Measurements from ENCODE around the gene TPRG1. TPM values are rescaled to one million over a fixed set of nuclear protein-coding genes. Genes with fewer than 3 reads are reported as not detected.

Gene TPRG1
- total and polyA plus RNA-seq, 9 of the 15 experiments (the other 6 are each of a cell fraction or from before 2014, with no cell fraction given), result 0.01 TPM; not detected in 8

DNA sequence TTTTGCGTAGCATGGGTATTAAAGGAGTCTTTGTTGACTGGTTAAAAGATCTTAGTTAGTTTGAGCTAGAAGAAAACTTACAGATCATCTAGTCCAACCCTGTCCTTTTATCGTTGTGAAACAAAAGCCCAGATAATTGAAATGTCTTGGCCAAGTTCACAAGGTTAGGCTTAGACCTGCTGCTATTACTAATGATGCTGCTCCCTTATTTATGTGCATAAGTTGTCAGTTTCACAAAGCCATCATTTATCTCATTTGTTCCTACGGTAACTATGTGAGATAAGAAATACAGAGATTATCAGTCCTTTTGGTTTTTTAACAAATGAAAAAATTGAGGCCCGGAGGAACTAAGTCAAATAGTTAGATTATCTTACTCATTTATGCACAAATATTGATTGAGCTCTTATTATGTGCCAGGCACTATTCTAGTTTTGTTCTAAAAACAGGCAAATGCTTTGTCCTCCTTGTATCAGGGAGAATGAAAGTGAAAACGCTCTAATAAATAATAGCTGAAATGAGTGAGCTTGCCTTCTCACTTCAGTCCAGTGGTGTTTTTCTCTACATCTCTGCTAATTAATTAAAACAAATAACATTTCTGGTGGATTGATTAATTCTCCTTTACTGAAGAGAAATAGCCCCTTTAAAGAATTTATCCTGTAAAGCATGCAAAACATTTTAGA is 49.1 kb upstream of the TPRG1 start:
- Histone ChIP-seq H3K27me3 (ENCODE audit: control insufficient read depth in 2 of 2, insufficient read depth in 2 of 2, low read length in 2 of 2) (no peaks in the 10 kb centered on the region), H3K36me3 (ENCODE audit: control insufficient read depth, insufficient read depth, low read length) (no peaks in the 10 kb centered on the region), H3K4me3 (no peak overlapping the region), H3K9me1 (ENCODE audit: control insufficient read depth, insufficient read depth, low read length) (no peaks in the 10 kb centered on the region), H3K9ac (ENCODE audit: insufficient read depth in 1 of 2, low read depth in 2 of 2, low read length in 2 of 2) (no peak overlapping the region), H4K20me1 (replicated peaks; ENCODE audit: control insufficient read depth, insufficient read depth, low read length) (no peaks in the 10 kb centered on the region), H3K4me2 (ENCODE audit: insufficient read depth, low read length) (no peak overlapping the region), H3K4me1 (replicated peaks in 1 of 2; ENCODE audit: control insufficient read depth in 2 of 2, insufficient read depth in 2 of 2, low read length in 2 of 2) (no peaks in the 10 kb centered on the region), H3K79me2 (ENCODE audit: control insufficient read depth, insufficient read depth, low read length) (no peaks in the 10 kb centered on the region), H3K9me3 (replicated peaks; ENCODE audit: control insufficient read depth, insufficient read depth, low read depth, low read length) (no peaks in the 10 kb centered on the region), H3K27ac (ENCODE audit: extremely low read depth, low read depth, low read length) (no peak overlapping the region), H2AFZ (ENCODE audit: low read depth, low read length) (no peak overlapping the region)
- FAIRE-seq (no peak), ATAC-seq (no peak), DNase-seq (ENCODE audit: extremely low read depth in 1 of 4, low spot score in 3 of 4) (no peak)
- 0% methylated on average over 5 of the region's 5 CpGs for WGBS (ENCODE audit: insufficient coverage, low coverage, missing lambda C conversion rate)
- intact Hi-C loops (cut with micrococcal nuclease) (no loop called here), in situ Hi-C loops (cut with MboI) (no loop called here)
- ChIA-PET POLR2A (no interaction called here), CTCF (ENCODE audit: low intra/inter-chr PET ratio) (no interaction called here)
- BruUV-seq (replicated peaks), result no TSS peak
- TF ChIP-seq ZNF232 (CRISPR knock-in tag; IDR thresholded peaks at IDR 0.05), result no peak
- TF ChIP-seq HNRNPH1 (optimal IDR thresholded peaks at IDR 0.05; ENCODE audit: low read depth, low read length), result no peak
- TF ChIP-seq L3MBTL2 (IDR thresholded peaks at IDR 0.05), result no peak
- TF ChIP-seq KDM2B (CRISPR knock-in tag; IDR thresholded peaks at IDR 0.05), result no peak
- no peak for TF ChIP-seq ZNF274 (IDR thresholded peaks at IDR 0.05; ENCODE audit: borderline replicate concordance, low read depth, low read length)
- TF ChIP-seq ATF1 (CRISPR knock-in tag; IDR thresholded peaks at IDR 0.05), result no peak
- no peak for TF ChIP-seq ATF1 (tag; IDR thresholded peaks at IDR 0.05)
- TF ChIP-seq, protein P1, sequence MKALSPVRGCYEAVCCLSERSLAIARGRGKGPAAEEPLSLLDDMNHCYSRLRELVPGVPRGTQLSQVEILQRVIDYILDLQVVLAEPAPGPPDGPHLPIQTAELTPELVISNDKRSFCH (CRISPR knock-in tag; IDR thresholded peaks at IDR 0.05), result no peak
- TF ChIP-seq, protein P1 (tag; IDR thresholded peaks at IDR 0.05), result no peak
- no peak for TF ChIP-seq TOE1 (IDR thresholded peaks at IDR 0.05; ENCODE audit: borderline replicate concordance)
- no peak for TF ChIP-seq TOE1 (CRISPR knock-in tag; IDR thresholded peaks at IDR 0.05; ENCODE audit: borderline replicate concordance, low read depth)
- TF ChIP-seq, protein P2, sequence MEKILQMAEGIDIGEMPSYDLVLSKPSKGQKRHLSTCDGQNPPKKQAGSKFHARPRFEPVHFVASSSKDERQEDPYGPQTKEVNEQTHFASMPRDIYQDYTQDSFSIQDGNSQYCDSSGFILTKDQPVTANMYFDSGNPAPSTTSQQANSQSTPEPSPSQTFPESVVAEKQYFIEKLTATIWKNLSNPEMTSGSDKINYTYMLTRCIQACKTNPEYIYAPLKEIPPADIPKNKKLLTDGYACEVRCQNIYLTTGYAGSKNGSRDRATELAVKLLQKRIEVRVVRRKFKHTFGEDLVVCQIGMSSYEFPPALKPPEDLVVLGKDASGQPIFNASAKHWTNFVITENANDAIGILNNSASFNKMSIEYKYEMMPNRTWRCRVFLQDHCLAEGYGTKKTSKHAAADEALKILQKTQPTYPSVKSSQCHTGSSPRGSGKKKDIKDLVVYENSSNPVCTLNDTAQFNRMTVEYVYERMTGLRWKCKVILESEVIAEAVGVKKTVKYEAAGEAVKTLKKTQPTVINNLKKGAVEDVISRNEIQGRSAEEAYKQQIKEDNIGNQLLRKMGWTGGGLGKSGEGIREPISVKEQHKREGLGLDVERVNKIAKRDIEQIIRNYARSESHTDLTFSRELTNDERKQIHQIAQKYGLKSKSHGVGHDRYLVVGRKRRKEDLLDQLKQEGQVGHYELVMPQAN (IDR thresholded peaks at IDR 0.05; ENCODE audit: borderline replicate concordance), result no peak
- no peak for TF ChIP-seq RBM17 (IDR thresholded peaks at IDR 0.05; ENCODE audit: borderline replicate concordance, low read depth, low read length)
- no peak for TF ChIP-seq RUNX1 (IDR thresholded peaks at IDR 0.05; ENCODE audit: low read depth)
- no peak for TF ChIP-seq ETV6 (IDR thresholded peaks at IDR 0.05; ENCODE audit: borderline replicate concordance in 1 of 2, low read depth in 2 of 2, low read length in 1 of 2)
- TF ChIP-seq ETV6 (CRISPR knock-in tag; IDR thresholded peaks at IDR 0.05; ENCODE audit: borderline replicate concordance), result no peak

All from K562 (cell line).